GM19438 (cell line): ENCODE data around the gene ITGB2.
"Not testable (repeated sequence)": the region's sequence is repeated elsewhere in the genome, so short reads cannot be mapped to it uniquely, and the experiment has no call there.

Experiments used
- ATAC-seq: cut with Tn5 transposase; IDR thresholded peaks from one replicate; pipeline ENCODE4 v1.9.1; 2021; ENCODE audit warnings: low read depth; ENCODE audit not compliant: unreplicated experiment

Gene ITGB2

DNA sequence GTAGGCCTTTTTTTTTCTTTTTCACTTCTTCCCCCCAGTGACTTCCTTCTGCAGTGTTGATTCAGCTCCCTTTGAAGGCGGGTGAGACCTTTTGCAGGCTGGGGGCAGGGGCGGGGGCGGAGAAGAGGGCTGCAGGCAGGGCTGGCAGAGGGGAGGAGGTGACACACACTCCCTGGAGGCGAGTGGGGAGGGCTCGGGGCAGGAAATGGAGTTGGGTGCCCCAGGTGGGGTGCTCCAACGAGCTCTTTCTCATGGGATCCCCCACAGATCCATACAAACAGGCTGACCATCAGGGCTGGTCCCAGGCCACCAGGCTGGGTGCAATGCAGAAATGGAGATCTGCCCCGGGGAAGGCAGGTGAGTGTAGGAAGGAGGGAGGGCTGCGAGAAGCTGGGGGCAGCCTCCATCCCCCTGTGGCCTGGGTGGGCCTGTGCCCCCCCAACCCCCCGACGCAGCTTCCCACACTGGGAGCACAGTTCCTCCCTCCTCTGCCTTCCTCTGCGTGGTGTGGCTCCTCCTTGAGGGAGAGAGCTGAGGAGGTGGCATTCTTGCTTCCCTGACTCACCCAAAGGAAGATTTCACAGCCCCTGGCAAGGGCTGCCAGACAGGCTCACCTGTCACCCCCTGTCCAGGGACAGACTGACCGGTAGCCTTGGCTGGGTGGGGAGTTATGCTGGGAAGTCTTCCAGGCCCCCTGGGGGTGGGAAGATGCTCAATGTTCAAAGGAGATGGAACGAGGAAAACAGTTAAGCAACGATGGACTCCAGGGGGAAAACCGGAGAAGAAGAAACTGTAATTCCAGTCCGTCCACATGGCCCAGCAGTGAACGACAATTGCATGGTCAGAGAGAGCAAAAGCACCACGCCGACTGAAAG, 7.1 kb upstream of the ITGB2 start:
- ATAC-seq: no peak

DNA sequence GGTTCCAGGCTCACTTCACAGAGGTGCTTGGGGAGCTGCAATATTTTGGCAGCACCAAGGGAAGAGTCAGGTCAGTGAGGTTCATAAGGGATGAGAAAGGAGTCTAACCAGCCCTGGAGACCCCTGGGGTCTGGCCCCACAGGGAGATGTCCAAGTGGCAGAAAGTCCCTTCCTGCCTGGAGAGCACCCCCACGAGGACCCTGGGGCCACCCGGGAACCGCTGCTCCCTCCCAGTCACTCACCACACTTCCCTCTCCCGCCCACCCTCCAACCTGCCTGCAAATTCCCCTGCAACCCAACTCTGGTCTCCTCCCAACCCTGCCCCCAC, 6.5 kb upstream of the ITGB2 start:
- ATAC-seq: no peak

- no peak for ATAC-seq
Observed at GRCh38 chr21:44926331-44927101, 5.8 kb upstream of the ITGB2 start.

GRCh38 chr21:44925378-44925755, 4.7 kb upstream of the ITGB2 start:
- ATAC-seq: no peak

DNA sequence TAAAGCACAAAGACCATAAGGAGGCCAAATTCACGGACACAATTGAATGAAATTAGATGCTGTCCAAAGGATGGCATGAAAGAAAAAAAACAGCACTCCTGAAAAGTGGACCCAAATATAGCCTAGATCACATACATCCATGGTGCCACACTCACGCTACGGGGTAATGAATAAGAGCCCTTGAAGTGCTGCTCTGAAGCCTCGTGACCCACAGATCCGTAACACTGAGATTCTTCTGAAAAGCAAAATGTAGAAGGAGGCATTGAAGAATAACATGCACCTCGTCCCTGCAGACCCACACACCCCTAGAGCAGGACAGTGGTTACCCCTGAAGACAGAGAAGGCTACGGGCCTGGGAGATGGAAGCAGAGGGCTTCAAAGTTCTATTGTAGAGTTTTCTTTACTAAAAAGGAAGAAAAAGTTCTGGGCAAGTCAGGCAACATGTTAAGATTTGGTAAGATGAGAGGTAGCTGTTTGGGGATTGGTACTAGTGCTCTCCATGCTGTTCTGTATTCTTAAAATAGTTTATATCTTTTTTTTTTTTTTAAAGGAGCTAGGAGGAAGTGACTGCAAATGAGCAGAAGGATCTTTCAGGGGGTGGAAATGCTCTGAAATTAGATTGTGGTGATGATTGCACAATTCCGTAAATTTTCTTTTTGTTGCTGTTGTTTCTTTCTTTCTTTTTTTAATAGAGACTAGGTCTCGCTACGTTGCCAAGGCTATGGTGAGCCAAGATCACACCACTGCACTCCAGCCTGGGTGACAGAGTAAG, 4.1 kb upstream of the ITGB2 start:
- ATAC-seq: no peak

- no peak for ATAC-seq
Observed at GRCh38 chr21:44923480-44924084, 2.9 kb upstream of the ITGB2 start.

- ATAC-seq: no peak
Observed at GRCh38 chr21:44921928-44922327, 1.2 kb upstream of the ITGB2 start.

DNA sequence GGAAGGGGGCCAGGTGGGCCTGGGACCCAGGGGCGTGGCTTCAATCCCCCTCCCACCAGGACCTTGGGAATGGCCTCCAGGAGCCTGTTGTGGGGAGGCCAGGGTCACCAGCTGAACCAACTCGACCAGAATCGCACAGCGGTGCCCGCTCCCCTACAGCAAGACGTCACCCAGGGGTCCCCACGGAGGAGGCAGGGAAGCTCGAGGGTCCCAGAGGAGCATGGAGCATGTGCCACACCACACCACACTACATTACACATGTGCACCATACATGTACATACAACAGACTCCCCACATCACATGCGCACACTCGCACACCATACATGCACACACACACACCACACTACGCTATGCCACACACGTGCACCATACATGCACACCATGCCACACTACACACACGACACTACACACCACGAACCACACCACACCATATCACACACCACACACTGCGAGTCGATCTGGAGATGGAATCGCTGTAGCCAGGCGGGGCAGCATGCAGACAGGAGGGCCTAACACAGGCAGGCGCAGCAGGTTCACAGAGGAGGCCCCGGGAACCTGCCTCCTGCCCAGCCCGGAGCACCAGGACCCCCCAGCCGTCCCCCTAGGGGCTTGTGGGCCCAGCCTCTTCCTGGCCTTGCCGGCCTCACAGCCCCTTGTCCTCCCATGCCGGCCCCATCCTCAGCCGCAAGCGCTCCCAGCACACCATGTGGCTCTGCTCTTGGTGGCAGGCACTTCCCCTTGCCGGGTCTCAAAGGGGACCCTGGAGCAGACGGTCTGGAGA, 596 bp downstream of the ITGB2 start:
- peak; percentile 5 for ATAC-seq

DNA sequence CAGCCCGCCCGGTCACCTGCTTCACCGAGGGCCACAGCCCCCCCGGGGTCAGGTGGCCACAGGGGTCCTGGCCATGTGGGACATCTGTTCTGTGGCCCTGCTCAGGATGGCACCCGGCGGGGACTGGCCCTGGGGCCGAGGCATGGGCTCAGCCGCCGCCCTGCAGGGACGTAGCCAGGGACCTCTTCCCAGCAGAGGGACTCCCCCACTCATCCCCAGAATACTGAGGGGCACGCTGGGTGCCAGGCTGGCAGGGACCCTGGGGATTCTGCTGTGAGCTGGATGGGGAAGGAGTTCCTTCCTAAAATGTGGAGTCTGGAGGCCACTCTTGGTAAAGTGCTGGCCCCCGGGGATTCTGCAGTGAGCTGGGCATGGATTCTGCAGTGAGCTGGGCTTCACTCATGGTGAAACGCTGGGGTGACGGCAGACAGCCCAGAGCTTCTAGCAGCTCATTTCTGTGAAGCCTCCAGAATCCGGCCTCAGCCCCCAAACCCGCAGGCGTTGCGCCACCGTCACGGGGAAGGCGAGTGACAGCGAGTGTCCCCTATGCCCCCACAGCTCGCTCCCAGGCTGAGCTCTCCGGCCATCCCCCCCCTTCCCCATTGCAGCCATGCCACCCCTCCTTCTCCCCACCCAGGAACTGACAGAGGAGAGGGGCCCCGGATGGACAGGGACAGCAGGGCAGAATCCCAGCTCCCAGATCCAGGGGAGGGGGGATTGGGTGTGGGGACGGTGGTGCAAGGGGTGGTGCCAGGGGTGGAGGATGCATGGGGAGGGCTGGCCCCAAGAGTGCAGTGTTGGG, 1.4 kb downstream of the ITGB2 start:
- no peak for ATAC-seq

GRCh38 chr21:44918581-44919033, 2.1 kb downstream of the ITGB2 start:
- ATAC-seq: no peak

GRCh38 chr21:44918107-44918470, 2.6 kb downstream of the ITGB2 start:
- ATAC-seq: no peak

GRCh38 chr21:44917446-44918106, 3.1 kb downstream of the ITGB2 start:
- no peak for ATAC-seq

DNA sequence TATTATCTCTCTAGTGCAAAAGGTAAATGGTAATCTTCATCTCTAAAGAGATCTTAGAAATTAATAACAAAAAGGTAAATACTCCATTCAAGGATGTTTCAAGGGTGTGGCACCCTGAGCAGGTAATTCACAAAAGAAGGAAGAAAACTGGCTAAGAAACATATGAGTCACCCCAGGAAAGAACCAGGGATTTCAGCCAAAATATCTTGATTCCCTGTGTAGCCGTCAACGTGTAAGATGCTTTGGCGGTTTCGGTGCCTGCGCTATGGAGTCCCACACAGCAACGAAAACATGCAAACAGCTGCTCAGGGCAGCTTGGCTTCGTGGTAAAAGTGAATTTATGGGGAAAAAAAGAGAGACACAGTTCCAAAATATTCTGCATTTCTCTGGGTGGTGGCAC, 3.7 kb downstream of the ITGB2 start:
- ATAC-seq: no peak

- peak; percentile 51 for ATAC-seq
Observed at GRCh38 chr21:44914176-44914874, 6.4 kb downstream of the ITGB2 start.

- ATAC-seq: no peak
Observed at GRCh38 chr21:44913425-44914175, 7.1 kb downstream of the ITGB2 start.

- ATAC-seq: not testable (repeated sequence)
Observed at GRCh38 chr21:44912506-44913412, 7.9 kb downstream of the ITGB2 start.

GRCh38 chr21:44912158-44912473, 8.6 kb downstream of the ITGB2 start:
- no peak for ATAC-seq
